ENCODE measurements around the gene BACH2.

The BACH2 gene

GRCh38 chr6:90028995-90029635, 267.5 kb downstream of the BACH2 start:
- in situ Hi-C loops (cut with HindIII; ENCODE audit: low pct_unique_long_range_greater_than_20kb, low sequenced_read_pairs), result no loop called here
- TF ChIP-seq JUND (IDR thresholded peaks at IDR 0.05; ENCODE audit: low read depth), result no peak
- no peak for DNase-seq (ENCODE audit: low read depth in 1 of 2, low spot score in 1 of 2)

- in situ Hi-C loops (cut with HindIII; ENCODE audit: low pct_unique_long_range_greater_than_20kb, low sequenced_read_pairs), result no loop called here
- DNase-seq (ENCODE audit: low read depth in 1 of 2, low spot score in 1 of 2), result no peak
- TF ChIP-seq JUND (IDR thresholded peaks at IDR 0.05; ENCODE audit: low read depth), result no peak
These were observed 268.4 kb downstream of the BACH2 start for GRCh38 chr6:90028066-90028778.

GRCh38 chr6:90026216-90026615, 270.4 kb downstream of the BACH2 start:
- in situ Hi-C loops (cut with HindIII; ENCODE audit: low pct_unique_long_range_greater_than_20kb, low sequenced_read_pairs), result no loop called here
- TF ChIP-seq JUND (IDR thresholded peaks at IDR 0.05; ENCODE audit: low read depth), result no peak
- no peak for DNase-seq (ENCODE audit: low read depth in 1 of 2, low spot score in 1 of 2)

GRCh38 chr6:90025523-90026061, 271.1 kb downstream of the BACH2 start:
- no peak for TF ChIP-seq JUND (IDR thresholded peaks at IDR 0.05; ENCODE audit: low read depth)
- DNase-seq (ENCODE audit: low read depth in 1 of 2, low spot score in 1 of 2), result no peak
- in situ Hi-C loops (cut with HindIII; ENCODE audit: low pct_unique_long_range_greater_than_20kb, low sequenced_read_pairs), result no loop called here

- in situ Hi-C loops (cut with HindIII; ENCODE audit: low pct_unique_long_range_greater_than_20kb, low sequenced_read_pairs), result no loop called here
- DNase-seq (ENCODE audit: low read depth in 1 of 2, low spot score in 1 of 2), result no peak
- no peak for TF ChIP-seq JUND (IDR thresholded peaks at IDR 0.05; ENCODE audit: low read depth)
These were observed 272.0 kb downstream of the BACH2 start for GRCh38 chr6:90024633-90025032.

GRCh38 chr6:90021711-90022110, 274.9 kb downstream of the BACH2 start:
- no peak for DNase-seq (ENCODE audit: low read depth in 1 of 2, low spot score in 1 of 2)
- in situ Hi-C loops (cut with HindIII; ENCODE audit: low pct_unique_long_range_greater_than_20kb, low sequenced_read_pairs), result no loop called here
- no peak for TF ChIP-seq JUND (IDR thresholded peaks at IDR 0.05; ENCODE audit: low read depth)

GRCh38 chr6:90020746-90021145, 275.9 kb downstream of the BACH2 start:
- in situ Hi-C loops (cut with HindIII; ENCODE audit: low pct_unique_long_range_greater_than_20kb, low sequenced_read_pairs), result no loop called here

GRCh38 chr6:90019216-90019615, 277.4 kb downstream of the BACH2 start:
- in situ Hi-C loops (cut with HindIII; ENCODE audit: low pct_unique_long_range_greater_than_20kb, low sequenced_read_pairs), result no loop called here
- no peak for TF ChIP-seq JUND (IDR thresholded peaks at IDR 0.05; ENCODE audit: low read depth)
- DNase-seq (ENCODE audit: low read depth in 1 of 2, low spot score in 1 of 2), result no peak

More at GRCh38 chr6:90020746-90021145, 275.9 kb downstream of the BACH2 start:
- DNase-seq (ENCODE audit: low read depth in 1 of 2, low spot score in 1 of 2), result no peak
- TF ChIP-seq JUND (IDR thresholded peaks at IDR 0.05; ENCODE audit: low read depth), result no peak

GRCh38 chr6:90015883-90016282, 280.8 kb downstream of the BACH2 start:
- no peak for TF ChIP-seq JUND (IDR thresholded peaks at IDR 0.05; ENCODE audit: low read depth)
- in situ Hi-C loops (cut with HindIII; ENCODE audit: low pct_unique_long_range_greater_than_20kb, low sequenced_read_pairs), result no loop called here
- no peak for DNase-seq (ENCODE audit: low read depth in 1 of 2, low spot score in 1 of 2)

GRCh38 chr6:90008908-90009501, 287.6 kb downstream of the BACH2 start:
- TF ChIP-seq JUND (IDR thresholded peaks at IDR 0.05; ENCODE audit: low read depth), result no peak
- in situ Hi-C loops (cut with HindIII; ENCODE audit: low pct_unique_long_range_greater_than_20kb, low sequenced_read_pairs), result no loop called here
- DNase-seq (ENCODE audit: low read depth in 1 of 2, low spot score in 1 of 2), result no peak

- in situ Hi-C loops (cut with HindIII; ENCODE audit: low pct_unique_long_range_greater_than_20kb, low sequenced_read_pairs), result no loop called here
- TF ChIP-seq JUND (IDR thresholded peaks at IDR 0.05; ENCODE audit: low read depth), result no peak
- no peak for DNase-seq (ENCODE audit: low read depth in 1 of 2, low spot score in 1 of 2)
These were observed 288.3 kb downstream of the BACH2 start for GRCh38 chr6:90008189-90008907.

GRCh38 chr6:90005048-90005827, 291.4 kb downstream of the BACH2 start:
- in situ Hi-C loops (cut with HindIII; ENCODE audit: low pct_unique_long_range_greater_than_20kb, low sequenced_read_pairs), result no loop called here
- no peak for TF ChIP-seq JUND (IDR thresholded peaks at IDR 0.05; ENCODE audit: low read depth)
- no peak for DNase-seq (ENCODE audit: low read depth in 1 of 2, low spot score in 1 of 2)

Measured in T47D (cell line).